ENCODE data around the gene CCNB1IP1.
A peak's percentile ranks its signal among the peaks of the same experiment; 100 is the strongest.
"Not testable (repeated sequence)": the region's sequence is repeated elsewhere in the genome, so short reads cannot be mapped to it uniquely, and the experiment has no call there.

Gene CCNB1IP1

GRCh38 chr14:20331053-20331613, 1.9 kb downstream of the CCNB1IP1 start:
- no peak for DNase-seq (ENCODE audit: low read depth)

GRCh38 chr14:20329355-20329754, 3.7 kb downstream of the CCNB1IP1 start:
- DNase-seq (ENCODE audit: low read depth), result no peak

DNA sequence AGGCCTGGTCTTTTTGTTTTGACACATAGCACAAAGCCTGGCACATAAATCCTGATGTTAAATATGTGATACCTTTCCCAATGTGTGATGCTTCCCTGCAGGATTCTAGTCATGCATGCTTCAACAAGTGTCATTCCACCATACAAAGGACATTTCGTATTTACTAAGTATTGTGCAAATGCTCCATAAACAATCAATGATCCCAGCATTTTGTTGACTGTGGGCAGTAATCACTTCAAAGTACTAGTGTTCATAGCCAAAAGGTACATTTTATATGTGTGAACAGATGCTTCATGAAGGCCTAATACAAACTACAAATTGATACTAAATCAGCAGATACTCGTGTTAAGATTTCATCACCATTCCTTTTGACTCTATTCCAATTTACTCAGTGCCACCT, 4.4 kb downstream of the CCNB1IP1 start:
- no peak for DNase-seq (ENCODE audit: low read depth)

- DNase-seq (ENCODE audit: low read depth), result no peak
These were observed 5.8 kb downstream of the CCNB1IP1 start for GRCh38 chr14:20327005-20327869.

- DNase-seq (ENCODE audit: low read depth), result no peak
These were observed 15.4 kb downstream of the CCNB1IP1 start for GRCh38 chr14:20317720-20318119.

- no peak for DNase-seq (ENCODE audit: low read depth)
These were observed 19.1 kb downstream of the CCNB1IP1 start for GRCh38 chr14:20314026-20314425.

- no peak for DNase-seq (ENCODE audit: low read depth)
These were observed 27.0 kb downstream of the CCNB1IP1 start for GRCh38 chr14:20306079-20306423.

DNA sequence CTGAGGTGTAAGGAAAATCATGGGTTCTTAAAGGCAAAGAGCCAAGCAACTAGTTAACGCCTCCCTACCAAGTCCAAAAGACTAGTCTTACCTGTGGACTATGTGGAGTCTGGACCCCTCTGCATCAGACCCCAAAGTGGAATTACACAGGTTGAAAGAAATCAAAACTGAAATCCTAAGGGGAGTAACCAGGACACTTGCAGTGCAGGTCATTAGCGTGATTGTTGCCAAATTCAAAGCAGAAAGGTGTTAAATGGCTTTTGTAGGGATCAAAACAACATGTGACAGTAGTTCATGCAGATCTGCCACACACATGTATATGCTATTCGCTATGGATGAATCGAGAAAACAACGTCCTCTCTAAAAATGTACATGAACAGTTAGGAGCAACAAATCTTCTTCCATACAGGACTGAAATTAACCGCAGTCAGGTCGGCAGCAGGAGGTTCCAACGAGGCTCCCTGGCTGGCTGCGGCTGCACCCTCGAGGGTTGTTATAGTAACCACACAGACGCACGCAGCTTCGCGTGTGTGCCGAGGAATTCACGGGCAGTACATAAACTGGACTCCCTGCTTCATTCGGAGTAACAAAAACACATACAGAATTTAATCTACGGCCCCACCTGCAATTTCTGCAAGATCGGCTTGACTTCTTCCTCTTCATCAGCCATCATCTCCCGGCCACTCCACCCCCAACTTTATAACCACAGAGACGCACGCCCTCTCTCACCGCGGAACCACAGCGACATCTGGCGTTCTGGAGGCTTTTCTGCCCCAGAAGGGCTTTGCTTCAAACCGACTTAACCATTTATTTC, 27.6 kb downstream of the CCNB1IP1 start, which contains the start of gene TTC5:
Gene TTC5, minus strand, starts transcription at position 687 of the 814 bp plus-strand sequence. Its CDS starts 14 bp downstream, at position 673.
- peak; percentile 82 for DNase-seq (ENCODE audit: low read depth)

GRCh38 chr14:20302042-20302755, 30.9 kb downstream of the CCNB1IP1 start:
- no peak for DNase-seq (ENCODE audit: low read depth)

DNA sequence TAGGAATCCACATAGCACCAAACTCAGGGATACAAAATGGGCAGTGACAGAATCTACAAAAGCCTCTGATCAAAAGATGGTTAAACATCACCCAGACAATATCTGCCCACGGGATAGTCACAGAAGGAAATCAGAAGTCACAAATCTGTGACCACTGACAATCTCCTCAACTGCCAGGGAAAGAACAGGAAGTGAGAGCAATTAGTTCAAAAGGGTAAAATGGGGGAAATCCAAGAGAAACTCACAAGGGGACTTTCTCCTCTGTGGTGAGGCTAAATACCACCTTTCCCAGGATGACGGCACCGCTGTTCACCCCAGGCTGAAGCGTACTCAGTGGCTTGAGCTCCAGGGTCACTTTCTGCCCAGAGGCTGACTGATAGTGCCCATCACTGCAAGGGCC, 38.0 kb downstream of the CCNB1IP1 start:
- DNase-seq (ENCODE audit: low read depth), result no peak

GRCh38 chr14:20294636-20295035, 38.4 kb downstream of the CCNB1IP1 start:
- no peak for DNase-seq (ENCODE audit: low read depth)

DNA sequence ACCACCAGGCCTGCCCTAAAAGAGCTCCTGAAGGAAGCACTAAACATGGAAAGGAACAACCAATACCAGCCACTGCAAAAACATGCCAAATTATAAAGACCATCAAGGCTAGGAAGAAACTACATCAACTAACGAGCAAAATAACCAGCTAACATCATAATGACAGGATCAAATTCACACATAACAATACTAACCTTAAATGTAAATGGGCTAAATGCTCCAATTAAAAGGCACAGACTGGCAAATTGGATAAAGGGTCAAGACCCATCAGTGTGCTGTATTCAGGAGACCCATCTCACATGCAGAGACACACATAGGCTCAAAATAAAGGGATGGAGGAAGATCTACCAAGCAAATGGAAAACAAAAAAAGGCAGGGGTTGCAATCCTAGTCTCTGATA, 51.1 kb downstream of the CCNB1IP1 start:
- DNase-seq (ENCODE audit: low read depth), result not testable (repeated sequence)

- not testable (repeated sequence) for DNase-seq (ENCODE audit: low read depth)
These were observed 52.8 kb downstream of the CCNB1IP1 start for GRCh38 chr14:20280265-20280664.

GRCh38 chr14:20278414-20278813, 54.7 kb downstream of the CCNB1IP1 start:
- no peak for DNase-seq (ENCODE audit: low read depth)

DNA sequence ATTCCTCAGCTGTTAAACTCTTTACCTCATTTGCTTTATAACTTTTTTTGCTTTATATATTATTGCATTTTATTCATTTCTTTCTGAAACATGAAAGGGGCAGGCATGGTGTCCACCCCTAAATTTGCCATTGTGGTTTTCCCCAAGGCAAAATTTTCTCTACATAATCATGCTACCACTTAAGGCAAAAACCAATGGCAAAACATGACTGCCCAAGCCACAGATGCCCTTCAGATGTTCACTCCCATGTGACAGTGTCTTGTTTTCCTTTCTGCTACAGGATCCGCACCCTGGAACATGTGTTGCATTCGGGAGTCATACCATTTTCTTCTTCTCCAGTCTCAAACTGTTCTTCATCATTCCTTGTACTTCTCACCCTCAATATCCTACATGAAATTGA, 55.7 kb downstream of the CCNB1IP1 start:
- DNase-seq (ENCODE audit: low read depth), result no peak

DNA sequence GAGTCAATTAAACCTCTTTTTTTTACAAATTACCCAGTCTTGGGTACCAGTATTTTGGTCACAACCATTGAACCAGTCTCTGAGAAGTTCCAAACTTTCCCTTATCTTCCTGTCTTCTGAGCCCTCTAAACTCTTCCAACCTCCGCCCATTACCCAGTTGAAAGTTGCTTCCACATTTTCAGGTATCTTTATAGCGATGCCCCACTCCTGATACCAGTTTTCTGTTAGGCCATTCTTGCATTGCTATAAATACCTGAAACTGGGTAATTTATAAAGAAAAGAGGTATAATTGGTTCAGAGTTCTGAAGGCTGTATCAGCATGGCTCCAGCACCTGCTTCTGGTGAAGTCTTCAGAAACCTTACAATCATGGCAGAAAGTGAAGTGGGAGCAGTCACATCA, 59.0 kb downstream of the CCNB1IP1 start:
- no peak for DNase-seq (ENCODE audit: low read depth)

- not testable (repeated sequence) for DNase-seq (ENCODE audit: low read depth)
These were observed 68.7 kb downstream of the CCNB1IP1 start for GRCh38 chr14:20264361-20264760.

- DNase-seq (ENCODE audit: low read depth), result no peak
These were observed 70.4 kb downstream of the CCNB1IP1 start for GRCh38 chr14:20262642-20263128.
